HK-2 (cell line): ENCODE measurements around the gene PRMT3.
A peak's percentile ranks its signal among the peaks of the same experiment; 100 is the strongest.
"Not testable (repeated sequence)": the region's sequence is repeated elsewhere in the genome, so short reads cannot be mapped to it uniquely, and the experiment has no call there.

Experiments used
- DNase-seq: peaks from one replicate; pipeline ENCODE4 v3.0.0-alpha.2; 2018; ENCODE audit not compliant: unreplicated experiment

The PRMT3 gene

GRCh38 chr11:20387261-20388095 lies at the start of gene PRMT3:
TSS of gene PRMT3 (plus strand) at chr11:20387716. CDS start at chr11:20387747, 31 bp downstream.
- DNase-seq, result peak; percentile 93

- DNase-seq, result no peak
These were observed 45.0 kb upstream of the PRMT3 start for GRCh38 chr11:20342347-20343141.

- DNase-seq, result no peak
These were observed 36.4 kb upstream of the PRMT3 start for GRCh38 chr11:20351136-20351535.

- DNase-seq, result no peak
These were observed 35.7 kb upstream of the PRMT3 start for GRCh38 chr11:20351751-20352262.

- DNase-seq, result no peak
These were observed 33.6 kb upstream of the PRMT3 start for GRCh38 chr11:20353829-20354434.

- DNase-seq, result no peak
These were observed 32.0 kb upstream of the PRMT3 start for GRCh38 chr11:20355221-20356219.

GRCh38 chr11:20357150-20357549 lies 30.4 kb upstream of the PRMT3 start:
- no peak for DNase-seq

- DNase-seq, result no peak
These were observed 26.9 kb upstream of the PRMT3 start for GRCh38 chr11:20360650-20361049.

- DNase-seq, result no peak
These were observed 25.0 kb upstream of the PRMT3 start for GRCh38 chr11:20362481-20362880.

- DNase-seq, result no peak
These were observed 24.4 kb upstream of the PRMT3 start for GRCh38 chr11:20363149-20363499.

GRCh38 chr11:20363500-20364340 lies 23.8 kb upstream of the PRMT3 start, which contains the start of gene HTATIP2:
TSS of gene HTATIP2 (plus strand) at chr11:20363714. CDS start at chr11:20364238, 524 bp downstream.
- peak; percentile 36 for DNase-seq

- DNase-seq, result peak; percentile 12
These were observed 23.1 kb upstream of the PRMT3 start for GRCh38 chr11:20364341-20364792.

GRCh38 chr11:20365465-20365864 lies 22.1 kb upstream of the PRMT3 start:
- not testable (repeated sequence) for DNase-seq

GRCh38 chr11:20367313-20367948 lies 20.1 kb upstream of the PRMT3 start:
- DNase-seq, result no peak

GRCh38 chr11:20368438-20368837 lies 19.1 kb upstream of the PRMT3 start:
- no peak for DNase-seq

- DNase-seq, result no peak
These were observed 17.7 kb upstream of the PRMT3 start for GRCh38 chr11:20369826-20370225.

GRCh38 chr11:20372081-20372626 lies 15.4 kb upstream of the PRMT3 start:
- no peak for DNase-seq

GRCh38 chr11:20373147-20373546 lies 14.4 kb upstream of the PRMT3 start:
- no peak for DNase-seq

- no peak for DNase-seq
These were observed 13.8 kb upstream of the PRMT3 start for GRCh38 chr11:20373568-20374209.
